Spleen (tissue), 11 donors: ENCODE data around the gene RIMBP2. TPM values are rescaled to one million over a fixed set of nuclear protein-coding genes. Genes with fewer than 3 reads are reported as not detected.

Experiments used
- DNase-seq: peaks from one replicate; pipeline ENCODE4 v3.0.0-alpha.2; 2020
- H3K27ac ChIP-seq, 8 donors: fragments of 200-600 bp; sonication (generic) in 7 of 8; 1 replicate in 4 of 8; 2 replicates in 4 of 8; pipeline versions ENCODE4 v1.5.0 to v1.8.0; 2016 to 2021; ENCODE audit warnings: inconsistent platforms in 4 of 8, mild to moderate bottlenecking in 4 of 8, moderate library complexity in 1 of 8
- H3K27me3 ChIP-seq, 7 donors: fragments of 200-600 bp; sonication (generic) in 6 of 7; replicated peaks in 1 of 7; 1 replicate in 4 of 7; 2 replicates in 3 of 7; pipeline versions ENCODE4 v1.5.0 to v1.8.0; 2016 to 2021; ENCODE audit warnings: inconsistent platforms in 3 of 7, mild to moderate bottlenecking in 1 of 7
- H3K36me3 ChIP-seq, 6 donors: fragments of 200-600 bp; sonication (generic) in 5 of 6; 1 replicate in 4 of 6; 2 replicates in 2 of 6; pipeline versions ENCODE4 v1.5.0 to v1.8.0; 2016 to 2021; ENCODE audit warnings: inconsistent platforms in 2 of 6
- H3K4me1 ChIP-seq, 6 donors: fragments of 200-600 bp; sonication (generic) in 5 of 6; 1 replicate in 3 of 6; 2 replicates in 3 of 6; pipeline versions ENCODE4 v1.5.0 to v1.8.0; 2016 to 2021; ENCODE audit warnings: inconsistent platforms in 3 of 6
- H3K4me3 ChIP-seq, 8 donors: fragments of 200-600 bp; sonication (generic) in 7 of 8; 1 replicate in 4 of 8; 2 replicates in 4 of 8; pipeline versions ENCODE4 v1.5.0 to v1.8.0; 2016 to 2021; ENCODE audit warnings: inconsistent platforms in 4 of 8, mild to moderate bottlenecking in 4 of 8, moderate library complexity in 2 of 8
- H3K9me3 ChIP-seq, 8 donors: fragments of 200-600 bp; sonication (generic) in 7 of 8; 1 replicate in 4 of 8; 2 replicates in 4 of 8; pipeline versions ENCODE4 v1.5.0 to v1.8.0; 2016 to 2021; ENCODE audit warnings: inconsistent platforms in 4 of 8
- POLR2A ChIP-seq, 3 donors: fragments of 450-650 bp; IDR thresholded peaks; one replicate each; pipeline ENCODE4 v1.5.1; 2017; ENCODE audit warnings: antibody characterized with exemption in 3 of 3, mild to moderate bottlenecking in 1 of 3
- POLR2AphosphoS5 ChIP-seq, 3 donors: sonication (generic); formaldehyde crosslinking; IDR thresholded peaks; one replicate each; pipeline ENCODE4 v1.5.1; 2017; ENCODE audit warnings: antibody characterized with exemption in 3 of 3
- WGBS, 5 donors: extraction: QIAGEN DNeasy Blood & Tissue Kit in 3 of 5; methylation state at CpG; one replicate each; pipeline versions ENCODE4 v1.1.5 to v1.1.7; 2013 to 2018; 5-methylcytosine and 5-hydroxymethylcytosine counted together
- intact Hi-C: fragments of 100-400 bp; cut with DNase I; formaldehyde crosslinking; loops from one replicate; pipeline ENCODE4 v1.15.0; 2023; ENCODE audit warnings: low total_unique reads
- polyA plus RNA-seq, 3 donors: library from polyadenylated mRNA; stranded (reverse); fragments of 200-250 nt; gene quantifications; one replicate each; pipeline ENCODE4 v1.2.1, GENCODE V29; 2013
- total RNA-seq, 7 donors: library from RNA; depleted of rRNA in 3 of 7; stranded (reverse); fragments of >200 nt in 3 of 7; fragmentation: NEBNext Ultra II Directional in 4 of 7; extraction: Animal tissue kit (Norgen Biotek cat#: 25700) in 4 of 7; gene quantifications; one replicate each; pipeline versions ENCODE4 v1.1.0 to v1.2.1, GENCODE V29; 2016 to 2021
- TF ChIP-seq, protein P1 (sequence below), 11 experiments: fragments of 200-600 bp in 7 of 11; fragments of 450-650 bp in 4 of 11; sonication (generic) in 4 of 11; IDR thresholded peaks in 8 of 11; conservative IDR thresholded peaks in 3 of 11; 1 replicate in 7 of 11; 2 replicates in 4 of 11; pipeline versions ENCODE4 v1.4.0 to v1.8.0; 2016 to 2021; ENCODE audit warnings: antibody characterized with exemption in 11 of 11, inconsistent platforms in 4 of 11, mild to moderate bottlenecking in 1 of 11
- donor health status: healthy with polysubstance abuse.
- donor health status: DM: no; HTN: no; CAD: no; lungs with moderate emphysema.
- donor health status: DM: no; HTN: no; CAD: no.
- donor health status: Bipolar disorder and iron deficiency.
- donor health status: healthy.
- donor health status: DM: no; HTN: no; CAD: no.
- donor health status: DM: yes; HTN: yes; CAD: no.

RIMBP2 gene
- total and polyA plus RNA-seq, 10 donors: 0.05 to 5.2 (median 0.95) TPM

DNA sequence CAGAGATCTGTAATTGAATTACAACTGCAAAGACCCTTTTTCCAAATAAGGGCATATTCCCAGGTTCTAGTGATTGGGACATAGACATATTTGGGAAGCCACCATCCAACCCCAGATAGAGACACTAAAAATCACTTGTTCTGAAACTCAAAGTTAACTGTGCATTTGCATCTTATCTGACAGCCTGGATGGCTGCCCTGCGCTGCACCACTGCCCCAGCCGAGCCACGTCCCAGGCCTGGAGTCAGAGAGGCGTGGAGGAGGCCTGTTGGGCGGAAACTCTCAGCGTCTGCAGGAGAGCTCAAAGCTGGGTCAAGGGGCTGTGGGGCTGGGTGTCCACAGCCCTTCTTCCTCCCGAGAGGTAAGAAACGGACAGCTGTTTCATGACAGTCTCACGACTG, 124.4 kb downstream of the RIMBP2 start:
- H3K9me3 ChIP-seq: peaks cover 0 to 20% (median 0%) of the 10 kb centered on the region in 8 donors
- 73 to 88% (median 79%) methylated on average over 9 of the region's 9 CpGs for WGBS, 5 donors
- no peaks in the 10 kb centered on the region for H3K4me1 ChIP-seq
- no peak for DNase-seq
- H3K36me3 ChIP-seq: no peaks in the 10 kb centered on the region
- intact Hi-C loops: no loop called here
- TF ChIP-seq POLR2A (IDR thresholded peaks at IDR 0.05) (no peak), POLR2AphosphoS5 (IDR thresholded peaks at IDR 0.05) (no peak)
- TF ChIP-seq, protein P1, sequence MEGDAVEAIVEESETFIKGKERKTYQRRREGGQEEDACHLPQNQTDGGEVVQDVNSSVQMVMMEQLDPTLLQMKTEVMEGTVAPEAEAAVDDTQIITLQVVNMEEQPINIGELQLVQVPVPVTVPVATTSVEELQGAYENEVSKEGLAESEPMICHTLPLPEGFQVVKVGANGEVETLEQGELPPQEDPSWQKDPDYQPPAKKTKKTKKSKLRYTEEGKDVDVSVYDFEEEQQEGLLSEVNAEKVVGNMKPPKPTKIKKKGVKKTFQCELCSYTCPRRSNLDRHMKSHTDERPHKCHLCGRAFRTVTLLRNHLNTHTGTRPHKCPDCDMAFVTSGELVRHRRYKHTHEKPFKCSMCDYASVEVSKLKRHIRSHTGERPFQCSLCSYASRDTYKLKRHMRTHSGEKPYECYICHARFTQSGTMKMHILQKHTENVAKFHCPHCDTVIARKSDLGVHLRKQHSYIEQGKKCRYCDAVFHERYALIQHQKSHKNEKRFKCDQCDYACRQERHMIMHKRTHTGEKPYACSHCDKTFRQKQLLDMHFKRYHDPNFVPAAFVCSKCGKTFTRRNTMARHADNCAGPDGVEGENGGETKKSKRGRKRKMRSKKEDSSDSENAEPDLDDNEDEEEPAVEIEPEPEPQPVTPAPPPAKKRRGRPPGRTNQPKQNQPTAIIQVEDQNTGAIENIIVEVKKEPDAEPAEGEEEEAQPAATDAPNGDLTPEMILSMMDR (IDR thresholded peaks at IDR 0.05 in 8 of 11, conservative IDR thresholded peaks at IDR 0.05 in 3 of 11): no peak
- H3K27ac ChIP-seq: no peak overlapping the region
- peaks cover 0 to 21% (median 0%) of the 10 kb centered on the region in 7 donors for H3K27me3 ChIP-seq
- no peak overlapping the region for H3K4me3 ChIP-seq

DNA sequence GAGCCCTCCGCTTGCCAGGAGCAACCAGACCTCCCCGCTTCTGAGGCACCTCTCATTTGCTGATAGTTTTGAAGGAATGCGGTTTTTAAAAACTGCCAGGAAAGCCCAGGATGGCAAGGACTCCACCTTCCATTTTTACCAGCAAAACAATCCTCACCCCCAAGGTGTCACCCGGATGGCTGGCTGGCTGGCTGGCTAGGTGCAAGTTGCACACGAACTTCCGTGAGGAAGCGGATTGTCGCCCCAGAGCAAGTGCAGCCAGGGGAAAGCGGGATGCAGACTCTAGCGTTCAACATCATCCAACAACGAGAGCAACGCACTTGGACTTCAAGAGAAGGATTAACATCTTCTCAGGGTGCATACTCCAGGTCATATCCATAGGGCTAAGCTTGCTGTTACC, 125.4 kb downstream of the RIMBP2 start:
- Histone ChIP-seq H3K4me1 (no peaks in the 10 kb centered on the region), H3K27ac (no peak overlapping the region), H3K27me3 (peaks cover 0 to 21% (median 0%) of the 10 kb centered on the region in 7 donors), H3K36me3 (no peaks in the 10 kb centered on the region), H3K4me3 (no peak overlapping the region), H3K9me3 (peaks cover 0 to 13% (median 0%) of the 10 kb centered on the region in 8 donors)
- intact Hi-C loops: no loop called here
- 85 to 91% (median 90%) methylated on average over 12 of the region's 12 CpGs for WGBS, 5 donors
- DNase-seq: no peak
- TF ChIP-seq POLR2AphosphoS5 (IDR thresholded peaks at IDR 0.05) (no peak), POLR2A (IDR thresholded peaks at IDR 0.05) (no peak)
- TF ChIP-seq, protein P1 (IDR thresholded peaks at IDR 0.05 in 8 of 11, conservative IDR thresholded peaks at IDR 0.05 in 3 of 11): no peak

DNA sequence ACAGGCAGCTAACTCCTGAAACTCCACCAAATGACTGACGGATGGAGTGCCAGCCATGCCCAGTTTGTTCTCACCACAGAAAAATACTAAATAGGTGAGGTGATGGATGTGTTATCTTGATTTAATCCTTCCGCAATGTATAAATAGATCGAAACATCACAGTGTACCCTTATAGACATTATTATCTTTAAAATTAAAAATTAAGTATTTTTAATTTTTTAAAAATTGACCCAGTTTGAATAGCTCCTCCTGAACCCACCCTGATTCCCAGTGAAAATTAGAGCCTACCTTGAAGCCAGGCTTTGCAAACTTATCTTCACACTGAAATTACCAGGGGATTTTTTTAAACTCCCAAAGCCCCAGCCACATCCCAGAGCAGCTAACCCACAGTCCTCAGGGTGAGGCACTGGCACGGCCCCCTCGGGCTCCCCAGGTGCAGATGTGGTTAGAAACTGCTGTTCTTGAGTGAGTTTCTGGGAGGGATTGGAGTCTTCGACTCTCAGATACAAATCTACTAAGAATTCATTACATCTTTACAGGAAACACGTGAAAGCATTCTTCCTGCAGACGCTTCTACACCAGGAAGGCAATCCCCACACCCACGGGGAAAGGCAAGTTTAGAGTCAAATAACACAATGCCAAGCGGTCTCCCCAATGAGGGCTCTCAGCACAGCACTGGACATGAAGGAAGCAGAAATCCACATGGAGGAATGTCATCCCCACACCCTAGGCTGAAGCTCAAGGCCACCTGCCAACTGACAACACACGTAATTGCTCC, 126.4 kb downstream of the RIMBP2 start:
- intact Hi-C loops: no loop called here
- WGBS, 5 donors: 37 to 49% (median 45%) methylated on average over 9 to 11 of the region's 11 CpGs
- TF ChIP-seq, protein P1 (IDR thresholded peaks at IDR 0.05 in 8 of 11, conservative IDR thresholded peaks at IDR 0.05 in 3 of 11): no peak
- no peak for TF ChIP-seq POLR2A (IDR thresholded peaks at IDR 0.05)
- TF ChIP-seq POLR2AphosphoS5 (IDR thresholded peaks at IDR 0.05): no peak
- H3K4me1 ChIP-seq: no peaks in the 10 kb centered on the region
- H3K4me3 ChIP-seq: no peak overlapping the region
- DNase-seq: no peak
- H3K27me3 ChIP-seq: peaks cover 0 to 21% (median 0%) of the 10 kb centered on the region in 7 donors
- H3K9me3 ChIP-seq: peaks cover 0 to 16% (median 2%) of the 10 kb centered on the region in 8 donors
- H3K27ac ChIP-seq: no peak overlapping the region
- no peaks in the 10 kb centered on the region for H3K36me3 ChIP-seq

DNA sequence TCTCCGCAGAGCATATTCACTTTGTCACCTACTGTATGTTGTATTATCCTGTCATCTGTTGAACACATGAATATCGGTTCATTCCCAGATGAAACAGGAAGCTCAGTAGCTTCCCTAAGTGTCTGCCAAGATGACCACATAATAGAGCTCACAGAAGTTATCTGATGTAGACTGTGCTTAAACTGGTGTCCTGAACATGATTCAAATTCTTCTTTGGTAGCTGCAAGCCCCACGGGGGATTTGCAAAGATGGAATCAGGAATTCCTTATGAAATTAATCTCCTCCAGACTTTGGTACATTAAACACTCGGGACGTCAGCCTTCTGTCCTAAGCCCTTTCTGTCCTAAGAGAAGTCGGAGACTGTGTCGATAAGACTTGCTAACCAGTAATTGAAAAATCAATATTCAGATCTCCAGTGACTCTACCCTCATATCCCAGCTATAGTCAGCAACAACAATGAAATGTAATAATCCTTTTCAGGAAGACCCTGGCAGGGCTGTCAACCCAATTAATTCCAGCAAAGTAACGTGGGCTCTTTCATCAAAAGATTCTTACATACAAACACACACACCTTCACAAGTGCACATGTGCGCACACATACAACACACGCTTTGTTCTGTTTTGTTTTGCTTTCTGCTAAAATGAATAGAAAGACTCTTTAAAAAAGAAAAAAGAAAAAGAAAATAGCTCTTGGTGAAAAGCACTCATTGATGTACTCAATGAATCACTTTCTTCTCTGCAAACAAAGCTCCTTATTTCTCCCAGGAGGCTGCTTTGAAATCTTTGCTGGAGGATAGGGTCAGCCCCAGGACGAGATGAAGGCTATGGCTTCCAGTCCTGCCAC, 127.2 kb downstream of the RIMBP2 start:
- 73 to 80% (median 75%) methylated on average over 11 of the region's 11 CpGs for WGBS, 5 donors
- intact Hi-C loops: no loop called here
- Histone ChIP-seq H3K27ac (no peak overlapping the region), H3K27me3 (peaks cover 0 to 21% (median 0%) of the 10 kb centered on the region in 7 donors), H3K4me3 (no peak overlapping the region), H3K4me1 (no peaks in the 10 kb centered on the region), H3K36me3 (no peaks in the 10 kb centered on the region), H3K9me3 (peaks cover 0 to 19% (median 2%) of the 10 kb centered on the region in 8 donors)
- no peak for DNase-seq
- TF ChIP-seq POLR2A (IDR thresholded peaks at IDR 0.05) (no peak), POLR2AphosphoS5 (IDR thresholded peaks at IDR 0.05) (no peak)
- TF ChIP-seq, protein P1 (IDR thresholded peaks at IDR 0.05 in 8 of 11, conservative IDR thresholded peaks at IDR 0.05 in 3 of 11): no peak
